Muscle of arm (tissue), 12 donors: Measurements from ENCODE around the gene KCNQ4. TPM values are rescaled to one million over a fixed set of nuclear protein-coding genes. Genes with fewer than 3 reads are reported as not detected.

Experiments
- DNase-seq: peaks from one replicate; pipeline ENCODE4 v3.0.0-alpha.2; 2013
- polyA plus RNA-seq, 12 donors: library from polyadenylated mRNA; unstranded; fragments of 120-200 nt; gene quantifications; one replicate each; pipeline ENCODE4 v1.2.1, GENCODE V29; 2013; ENCODE audit not compliant: insufficient read length in 12 of 12

KCNQ4 gene
- polyA plus RNA-seq, 12 donors: 9.0 to 36.6 (median 23.6) TPM; not detected in 1

DNA sequence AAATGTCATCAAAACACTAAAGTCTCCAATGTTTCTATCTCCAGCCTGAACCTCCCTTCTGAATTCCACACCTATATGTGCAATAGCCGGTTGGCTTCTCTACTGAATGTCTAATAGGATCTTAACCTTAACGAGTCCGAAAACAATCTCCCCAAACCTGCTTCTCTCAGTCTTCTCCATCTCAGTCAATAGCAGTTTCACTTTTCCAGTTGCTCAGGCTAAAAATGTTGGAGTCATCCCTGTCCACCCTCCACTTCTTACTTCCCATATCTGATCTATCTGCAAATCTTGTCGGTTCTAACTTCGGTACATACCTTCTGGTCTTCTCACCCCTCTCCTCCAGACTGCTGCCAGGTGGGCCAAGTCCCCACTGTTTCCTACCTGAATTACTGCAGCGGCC is 104.1 kb downstream of the KCNQ4 start:
- no peak for DNase-seq

Other genes with a start within 250 kb of the KCNQ4 start
- gene RIMS3, start 118.1 kb upstream of the KCNQ4 start, polyA plus RNA-seq: 1 to 10 TPM in 2 of 12 donors, under 1 TPM in 9, not detected in 1; 0.27 to 3.7 (median 0.61) TPM
- 10 to 100 TPM in 11 of 12 donors, not detected in 1; 50.9 to 81.8 (median 59.9) TPM for gene NFYC, start 92.1 kb upstream of the KCNQ4 start, polyA plus RNA-seq
- gene CITED4, start 78.6 kb downstream of the KCNQ4 start, polyA plus RNA-seq: 1 to 10 TPM in 6 of 12 donors, under 1 TPM in 4, not detected in 2; 0.80 to 3.8 (median 1.1) TPM
- gene CTPS1, start 195.9 kb downstream of the KCNQ4 start, polyA plus RNA-seq: 10 to 100 TPM in 11 of 12 donors, not detected in 1; 13.2 to 27.5 (median 20.3) TPM
- gene SLFNL1, start 237.9 kb downstream of the KCNQ4 start, polyA plus RNA-seq: under 1 TPM in 10 of 12 donors, not detected in 2; 0.27 to 0.95 (median 0.46) TPM